Measurements from ENCODE around the gene PDE6B. TPM values are rescaled to one million over a fixed set of nuclear protein-coding genes. Genes with fewer than 3 reads are reported as not detected.

Gene PDE6B
- total RNA-seq, 4 donors from 2014 or later = 0.81 to 5.5 (median 1.8) TPM

DNA sequence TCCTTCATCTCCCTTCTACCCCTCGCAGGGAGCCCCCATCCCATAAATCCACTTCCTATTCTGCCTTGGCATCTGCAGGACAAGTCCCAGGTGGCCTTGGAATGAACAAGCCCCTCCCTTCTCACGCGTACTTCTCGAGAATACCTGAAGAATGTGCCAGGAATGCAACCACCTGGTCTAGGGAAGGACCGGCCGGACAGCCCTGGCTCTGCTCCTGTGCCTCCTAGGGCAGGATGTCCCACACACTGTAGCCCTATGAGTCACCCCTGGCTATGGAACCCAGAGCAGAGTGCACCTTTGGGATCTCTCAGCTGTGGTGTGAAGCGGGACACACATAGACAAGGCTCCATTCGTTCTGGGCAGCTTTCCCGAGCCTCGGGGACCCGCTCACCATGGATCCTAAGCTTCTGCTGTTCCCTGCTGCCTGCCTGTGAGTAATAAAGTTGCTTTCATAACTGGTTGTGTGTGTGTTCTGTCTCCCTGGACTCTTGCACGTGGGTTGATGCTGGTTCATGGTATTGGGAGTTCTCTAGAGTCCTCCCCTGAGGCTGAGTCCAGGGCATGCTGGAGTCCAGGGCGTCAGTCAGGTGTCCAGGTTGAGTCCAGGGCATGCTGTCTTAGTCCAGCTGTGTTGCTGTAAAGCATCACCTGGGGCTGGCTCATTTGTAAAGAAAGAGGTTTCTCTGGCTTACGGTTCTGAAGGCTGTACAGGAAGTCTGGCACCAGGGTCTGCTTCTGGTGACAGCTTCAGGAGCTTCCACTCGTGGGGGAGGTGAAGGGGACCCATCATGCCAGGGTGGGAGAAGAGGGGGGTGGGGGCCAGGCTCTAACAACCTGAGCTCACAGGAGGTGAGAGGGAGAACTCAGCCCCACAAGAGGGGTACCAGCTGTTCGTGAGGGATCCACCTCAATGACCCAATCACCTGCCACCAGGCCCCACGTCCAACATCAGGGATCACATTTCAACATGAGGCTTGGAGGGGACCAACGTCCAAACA is 7.4 kb upstream of the PDE6B start:
- no peaks in the 10 kb centered on the region for H3K4me1 ChIP-seq
- peaks cover 43% of the 10 kb centered on the region for H3K27me3 ChIP-seq
- no peak overlapping the region for H3K27ac ChIP-seq
- H3K36me3 ChIP-seq = no peaks in the 10 kb centered on the region
- WGBS, 2 donors (ENCODE audit: low coverage in 1 of 2) = 32 to 100% methylated on average over 2 to 5 of the region's 18 CpGs
- no peak for ATAC-seq
- H3K4me3 ChIP-seq = no peak overlapping the region
- TF ChIP-seq EP300 (IDR thresholded peaks at IDR 0.05) = no peak
- TF ChIP-seq POLR2AphosphoS5 (IDR thresholded peaks at IDR 0.05) = no peak
- TF ChIP-seq, protein P1, sequence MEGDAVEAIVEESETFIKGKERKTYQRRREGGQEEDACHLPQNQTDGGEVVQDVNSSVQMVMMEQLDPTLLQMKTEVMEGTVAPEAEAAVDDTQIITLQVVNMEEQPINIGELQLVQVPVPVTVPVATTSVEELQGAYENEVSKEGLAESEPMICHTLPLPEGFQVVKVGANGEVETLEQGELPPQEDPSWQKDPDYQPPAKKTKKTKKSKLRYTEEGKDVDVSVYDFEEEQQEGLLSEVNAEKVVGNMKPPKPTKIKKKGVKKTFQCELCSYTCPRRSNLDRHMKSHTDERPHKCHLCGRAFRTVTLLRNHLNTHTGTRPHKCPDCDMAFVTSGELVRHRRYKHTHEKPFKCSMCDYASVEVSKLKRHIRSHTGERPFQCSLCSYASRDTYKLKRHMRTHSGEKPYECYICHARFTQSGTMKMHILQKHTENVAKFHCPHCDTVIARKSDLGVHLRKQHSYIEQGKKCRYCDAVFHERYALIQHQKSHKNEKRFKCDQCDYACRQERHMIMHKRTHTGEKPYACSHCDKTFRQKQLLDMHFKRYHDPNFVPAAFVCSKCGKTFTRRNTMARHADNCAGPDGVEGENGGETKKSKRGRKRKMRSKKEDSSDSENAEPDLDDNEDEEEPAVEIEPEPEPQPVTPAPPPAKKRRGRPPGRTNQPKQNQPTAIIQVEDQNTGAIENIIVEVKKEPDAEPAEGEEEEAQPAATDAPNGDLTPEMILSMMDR (IDR thresholded peaks at IDR 0.05) = no peak
- TF ChIP-seq POLR2A (IDR thresholded peaks at IDR 0.05) = no peak
- H3K9me3 ChIP-seq = no peaks in the 10 kb centered on the region

DNA sequence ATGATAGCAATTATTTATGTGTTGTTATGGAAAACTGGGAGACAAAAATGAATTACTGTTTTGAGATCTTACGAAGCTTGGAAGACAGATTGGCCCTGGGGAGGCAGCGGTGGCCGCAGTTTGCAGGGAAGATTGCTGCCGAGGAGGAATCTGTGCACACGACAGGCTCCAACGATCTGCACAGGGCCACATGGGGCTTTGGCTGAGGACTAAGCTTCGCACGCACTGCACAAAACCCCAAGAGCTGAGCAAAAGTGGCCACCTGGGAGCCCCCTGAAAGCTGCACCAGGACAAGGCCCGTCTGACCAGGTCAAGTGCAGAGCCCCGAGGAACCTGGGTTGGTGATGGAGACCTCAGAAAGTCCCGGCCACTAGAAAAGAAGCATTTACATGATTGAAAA is 5.2 kb upstream of the PDE6B start:
- no peak for TF ChIP-seq EP300 (IDR thresholded peaks at IDR 0.05)
- TF ChIP-seq POLR2AphosphoS5 (IDR thresholded peaks at IDR 0.05) = no peak
- TF ChIP-seq, protein P1 (IDR thresholded peaks at IDR 0.05) = no peak
- TF ChIP-seq POLR2A (IDR thresholded peaks at IDR 0.05) = no peak

DNA sequence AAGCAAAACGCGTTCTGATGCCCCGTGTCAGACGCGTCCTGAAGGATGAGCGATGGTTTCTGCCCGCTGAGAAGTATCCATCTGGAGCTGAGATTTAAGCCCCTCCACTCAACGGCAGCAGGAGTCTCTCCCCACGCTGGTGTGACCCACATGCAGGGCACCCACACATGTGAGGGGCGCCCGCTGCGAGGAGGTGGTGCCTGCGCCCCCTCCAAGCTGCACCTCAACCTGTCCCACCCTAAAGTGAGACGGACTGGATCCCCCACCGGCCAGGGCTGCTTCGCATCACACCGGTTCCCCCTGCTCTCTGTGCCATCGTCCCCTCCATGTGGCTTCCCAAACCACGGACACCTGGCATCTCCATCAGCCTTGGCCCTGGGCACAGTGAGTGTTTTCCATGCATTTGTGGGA is 4.5 kb upstream of the PDE6B start:
- TF ChIP-seq POLR2AphosphoS5 (IDR thresholded peaks at IDR 0.05) (no peak), EP300 (IDR thresholded peaks at IDR 0.05) (no peak), POLR2A (IDR thresholded peaks at IDR 0.05) (no peak)
- TF ChIP-seq, protein P1 (IDR thresholded peaks at IDR 0.05) = no peak
- 71 to 85% methylated on average over 5 to 19 of the region's 19 CpGs for WGBS, 2 donors (ENCODE audit: low coverage in 1 of 2)
- no peaks in the 10 kb centered on the region for H3K9me3 ChIP-seq
- peaks cover 64% of the 10 kb centered on the region for H3K27me3 ChIP-seq
- no peaks in the 10 kb centered on the region for H3K4me1 ChIP-seq
- no peak overlapping the region for H3K4me3 ChIP-seq
- no peak overlapping the region for H3K27ac ChIP-seq
- ATAC-seq = no peak
- H3K36me3 ChIP-seq = no peaks in the 10 kb centered on the region

More for the DNA sequence above, 5.2 kb upstream of the PDE6B start:
- peaks cover 58% of the 10 kb centered on the region for H3K27me3 ChIP-seq
- H3K4me1 ChIP-seq = no peaks in the 10 kb centered on the region
- WGBS, 2 donors (ENCODE audit: low coverage in 1 of 2) = 72 to 76% methylated on average over 9 to 10 of the region's 11 CpGs
- H3K27ac ChIP-seq = no peak overlapping the region
- no peaks in the 10 kb centered on the region for H3K9me3 ChIP-seq
- no peak for ATAC-seq
- no peak overlapping the region for H3K4me3 ChIP-seq
- H3K36me3 ChIP-seq = no peaks in the 10 kb centered on the region

DNA sequence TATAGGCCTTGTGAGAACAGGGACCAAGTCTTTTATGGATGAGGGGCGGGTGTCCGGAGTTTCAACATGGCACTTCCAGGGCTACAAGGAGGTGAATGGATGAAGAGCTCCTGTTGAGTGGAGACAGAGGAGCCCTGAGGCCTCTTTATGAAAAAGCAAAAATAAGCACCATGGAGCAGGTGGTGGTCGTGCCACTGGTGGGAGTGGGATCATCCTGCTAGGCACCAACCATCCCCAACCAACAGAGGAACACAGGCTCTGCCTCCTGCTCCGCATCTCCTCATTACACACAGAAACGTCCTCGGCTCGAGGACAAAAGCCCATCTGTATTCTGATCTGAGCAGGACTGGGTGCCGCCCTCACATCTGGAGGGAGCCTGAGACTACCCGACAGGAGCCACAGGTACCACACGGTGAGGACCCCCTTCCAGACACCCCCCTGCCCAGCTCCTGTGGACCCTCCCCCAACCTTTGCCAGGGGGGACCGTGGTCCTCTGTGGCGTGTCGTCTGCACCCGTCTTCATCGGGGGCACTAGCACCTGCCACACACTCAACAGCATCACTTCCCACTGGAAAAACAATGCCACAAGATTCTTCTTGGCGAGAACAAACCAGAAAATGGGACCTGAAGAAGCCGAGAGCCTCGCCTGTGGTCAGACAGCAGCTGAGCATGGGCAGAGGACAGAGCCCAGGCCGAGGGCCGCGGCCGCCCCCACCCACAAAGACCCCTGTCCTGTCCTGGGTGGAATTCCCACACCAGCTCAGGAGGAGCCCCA is 3.9 kb upstream of the PDE6B start:
- no peak for ATAC-seq
- Histone ChIP-seq H3K27me3 (peaks cover 70% of the 10 kb centered on the region), H3K36me3 (no peaks in the 10 kb centered on the region), H3K4me3 (no peak overlapping the region), H3K27ac (no peak overlapping the region), H3K9me3 (no peaks in the 10 kb centered on the region), H3K4me1 (no peaks in the 10 kb centered on the region)
- no peak for TF ChIP-seq POLR2A (IDR thresholded peaks at IDR 0.05)
- no peak for TF ChIP-seq EP300 (IDR thresholded peaks at IDR 0.05)
- TF ChIP-seq, protein P1 (IDR thresholded peaks at IDR 0.05) = no peak
- TF ChIP-seq POLR2AphosphoS5 (IDR thresholded peaks at IDR 0.05) = no peak
- WGBS, 2 donors (ENCODE audit: low coverage in 1 of 2) = 85% methylated on average over 7 of the region's 22 CpGs; no CpG with 5 or more reads in 1 of the 2 donors

Measured in gastroesophageal sphincter (tissue), 4 donors.